ENCODE results near the gene EMC1. TPM values are rescaled to one million over a fixed set of nuclear protein-coding genes. Genes with fewer than 3 reads are reported as not detected.

EMC1 gene
- polyA plus RNA-seq, 1 of the 3 experiments (the other 2 are of a cell fraction): 87.6 TPM

DNA sequence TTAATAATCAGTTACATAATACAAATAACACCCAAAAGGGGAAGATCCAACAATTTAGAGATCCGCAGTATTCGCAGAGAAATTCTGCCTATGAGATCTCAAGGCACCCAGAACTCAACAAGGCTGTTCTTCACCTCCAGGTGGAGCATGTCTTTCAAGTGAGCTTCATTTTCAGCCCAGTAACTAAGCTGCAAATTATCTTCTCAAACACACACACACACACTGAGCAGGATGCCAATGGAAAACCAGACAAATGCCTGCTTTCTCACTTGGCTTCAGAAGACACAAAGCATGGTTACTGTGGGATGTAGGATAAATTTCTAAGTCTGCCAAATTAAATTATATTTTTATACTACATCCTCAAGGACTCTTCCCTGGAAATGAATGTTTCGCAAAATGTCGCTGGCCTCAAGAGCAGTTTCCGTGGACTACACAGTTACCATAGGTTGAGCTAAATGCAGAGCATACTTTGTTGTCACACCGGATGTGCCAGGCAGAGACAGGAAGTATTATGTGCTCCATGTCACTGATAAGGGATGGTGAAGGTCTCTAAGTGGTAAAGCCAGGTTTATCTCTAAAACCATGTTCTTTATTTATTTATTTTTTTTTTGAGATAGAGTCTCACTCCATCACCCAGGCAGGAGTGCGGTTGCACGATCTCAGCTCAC lies 71.6 kb downstream of the EMC1 start:
- ChIA-PET POLR2A (interaction anchor here (0.7 kb wide), 1 partner anchor 66 kb away, joined by 6 read pairs; no protein-coding TSS in a partner anchor), CTCF (interaction anchor here (0.9 to 2.8 kb wide), 20 partner anchors 9 to 482 kb away, joined by 3 to 15 read pairs (median 4); no protein-coding TSS in a partner anchor)
- DNase-seq: peak; percentile 30
- Histone ChIP-seq H3K4me3 (ENCODE audit: low read depth in 2 of 2, low read length in 1 of 2) (no peak overlapping the region), H3K9me3 (no peaks in the 10 kb centered on the region), H3K4me1 (ENCODE audit: control insufficient read depth in 1 of 2, insufficient read depth in 2 of 2, low read depth in 1 of 2, low read length in 1 of 2) (no peaks in the 10 kb centered on the region), H3K27me3 (ENCODE audit: insufficient read depth) (no peaks in the 10 kb centered on the region), H3K79me2 (ENCODE audit: insufficient read depth) (no peaks in the 10 kb centered on the region; the same call in 1 of the 2 replicates), H4K20me1 (ENCODE audit: insufficient read depth) (0 out of 2 replicates have a peak, but pooled peaks cover 3% of the 10 kb centered on the region), H3K36me3 (replicated peaks in 1 of 2; ENCODE audit: control insufficient read depth in 1 of 2, insufficient read depth in 2 of 2, low read length in 1 of 2) (peaks cover 78 to 87% of the 10 kb centered on the region in 2 experiments), H3K9ac (no peak overlapping the region), H3K27ac (ENCODE audit: low read depth in 2 of 2, low read length in 1 of 2) (peak overlapping the region in 1 of 2 experiments; percentile 28; a peak in 2 of 4 replicates), H3K9me2 (no peaks in the 10 kb centered on the region), H2AFZ (ENCODE audit: low read depth) (no peak overlapping the region), H3F3A (replicated peaks; ENCODE audit: insufficient read depth) (peaks cover 10% of the 10 kb centered on the region), H3K4me2 (no peak overlapping the region)
- WGBS (ENCODE audit: low lambda C conversion rate): 86% methylated on average over 8 of the region's 8 CpGs
- TF ChIP-seq GABPA (IDR thresholded peaks at IDR 0.05; ENCODE audit: low read depth): no peak
- TF ChIP-seq CTCF (IDR thresholded peaks at IDR 0.05): peak; percentile 52
- no peak for TF ChIP-seq JUND (IDR thresholded peaks at IDR 0.05)
- TF ChIP-seq CHD2 (IDR thresholded peaks at IDR 0.05; ENCODE audit: low read length, partially characterized antibody): no peak
- no peak for TF ChIP-seq POLR2AphosphoS5 (IDR thresholded peaks at IDR 0.05; ENCODE audit: low read depth, low read length)
- TF ChIP-seq, protein P1, sequence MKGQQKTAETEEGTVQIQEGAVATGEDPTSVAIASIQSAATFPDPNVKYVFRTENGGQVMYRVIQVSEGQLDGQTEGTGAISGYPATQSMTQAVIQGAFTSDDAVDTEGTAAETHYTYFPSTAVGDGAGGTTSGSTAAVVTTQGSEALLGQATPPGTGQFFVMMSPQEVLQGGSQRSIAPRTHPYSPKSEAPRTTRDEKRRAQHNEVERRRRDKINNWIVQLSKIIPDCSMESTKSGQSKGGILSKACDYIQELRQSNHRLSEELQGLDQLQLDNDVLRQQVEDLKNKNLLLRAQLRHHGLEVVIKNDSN (IDR thresholded peaks at IDR 0.05; ENCODE audit: borderline replicate concordance, low read depth): no peak
- TF ChIP-seq EZH2phosphoT487 (IDR thresholded peaks at IDR 0.05; ENCODE audit: borderline replicate concordance, low read depth): no peak
- no peak for TF ChIP-seq RXRA (IDR thresholded peaks at IDR 0.05; ENCODE audit: borderline replicate concordance, low read depth)
- TF ChIP-seq YY1 (IDR thresholded peaks at IDR 0.05; ENCODE audit: low read depth): no peak
- peak; percentile 33 for TF ChIP-seq RAD21 (IDR thresholded peaks at IDR 0.05; ENCODE audit: low read length)
- TF ChIP-seq MXI1 (IDR thresholded peaks at IDR 0.05; ENCODE audit: low read depth, low read length): no peak
- peak; percentile 40; the same call in 1 of the 2 replicates for TF ChIP-seq SMC3 (IDR thresholded peaks at IDR 0.05; ENCODE audit: low read depth, low read length)

DNA sequence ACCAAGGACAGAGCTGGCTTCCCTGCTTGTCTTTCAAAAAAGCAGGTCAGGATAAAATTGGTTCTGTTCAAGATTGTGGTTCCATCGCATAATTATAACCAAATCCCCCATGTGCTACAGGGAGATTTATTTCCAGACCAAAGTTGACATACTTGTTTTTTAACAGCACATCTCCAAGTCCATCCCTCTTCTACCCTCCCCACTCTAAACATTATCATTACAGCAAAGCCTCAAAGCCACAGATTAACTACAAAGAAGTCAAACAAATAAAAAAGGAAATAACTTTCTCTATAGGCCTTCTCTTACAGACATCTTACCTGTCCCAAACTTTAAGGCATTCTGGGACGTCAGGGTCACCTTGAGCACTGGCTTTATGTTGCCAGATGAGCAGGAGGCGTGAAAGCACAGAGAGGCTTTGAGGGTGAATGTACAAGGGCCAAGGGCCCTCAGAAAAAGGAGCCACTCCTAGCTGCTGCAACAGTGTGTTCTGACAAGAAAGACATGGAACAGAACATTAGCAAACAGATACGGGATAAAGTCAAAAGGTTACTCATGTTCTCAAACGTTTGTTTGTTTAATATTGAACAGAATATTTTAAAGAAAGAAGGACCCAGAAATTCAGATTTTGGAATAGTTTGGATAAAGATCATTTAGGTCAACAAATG lies 72.5 kb downstream of the EMC1 start:
- ChIA-PET POLR2A (no interaction called here), CTCF (interaction anchor here (0.6 to 2.8 kb wide), 19 partner anchors 10 to 476 kb away, joined by 3 to 15 read pairs (median 4); no protein-coding TSS in a partner anchor)
- H3K4me3 ChIP-seq (ENCODE audit: low read depth in 2 of 2, low read length in 1 of 2): no peak overlapping the region
- H3K27me3 ChIP-seq (ENCODE audit: insufficient read depth): no peaks in the 10 kb centered on the region
- H3K79me2 ChIP-seq (ENCODE audit: insufficient read depth): no peaks in the 10 kb centered on the region; the same call in 1 of the 2 replicates
- H3K36me3 ChIP-seq (replicated peaks in 1 of 2; ENCODE audit: control insufficient read depth in 1 of 2, insufficient read depth in 2 of 2, low read length in 1 of 2): peaks cover 78 to 83% of the 10 kb centered on the region in 2 experiments
- H4K20me1 ChIP-seq (ENCODE audit: insufficient read depth): 0 out of 2 replicates have a peak, but pooled peaks cover 3% of the 10 kb centered on the region
- peaks cover 10% of the 10 kb centered on the region for H3F3A ChIP-seq (replicated peaks; ENCODE audit: insufficient read depth)
- H3K4me1 ChIP-seq (ENCODE audit: control insufficient read depth in 1 of 2, insufficient read depth in 2 of 2, low read depth in 1 of 2, low read length in 1 of 2): no peaks in the 10 kb centered on the region
- no peaks in the 10 kb centered on the region for H3K9me3 ChIP-seq
- TF ChIP-seq RCOR1 (IDR thresholded peaks at IDR 0.05; ENCODE audit: low read length): no peak
- TF ChIP-seq, protein P1 (IDR thresholded peaks at IDR 0.05; ENCODE audit: borderline replicate concordance, low read depth): no peak
- TF ChIP-seq REST (IDR thresholded peaks at IDR 0.05; ENCODE audit: low read depth, low read length): no peak
- TF ChIP-seq ZBTB33 (IDR thresholded peaks at IDR 0.05; ENCODE audit: borderline replicate concordance, low read depth): no peak
- no peak for TF ChIP-seq NRF1 (IDR thresholded peaks at IDR 0.05; ENCODE audit: low read depth, low read length)
- DNase-seq: no peak
- no peak overlapping the region for H3K4me2 ChIP-seq
- H3K27ac ChIP-seq (ENCODE audit: low read depth in 2 of 2, low read length in 1 of 2): no peak overlapping the region
- no peaks in the 10 kb centered on the region for H3K9me2 ChIP-seq
- 81% methylated on average over 5 of the region's 5 CpGs for WGBS (ENCODE audit: low lambda C conversion rate)
- H2AFZ ChIP-seq (ENCODE audit: low read depth): no peak overlapping the region
- no peak overlapping the region for H3K9ac ChIP-seq

Measured in SK-N-SH (cell line).